Endothelial cell of umbilical vein (primary cell): ENCODE results near the gene SPATA3. TPM values are rescaled to one million over a fixed set of nuclear protein-coding genes. Genes with fewer than 3 reads are reported as not detected.

ENCODE experiments used
- BruUV-seq: library from RNA; stranded (reverse); fragments of 400-500 nt; replicated peaks from 2 replicates; lab custom pipeline; 2021; lab: Mats Ljungman, UMichigan
- CTCF ChIA-PET: fragments of 300-600, 350-600 bp; sonication (Branson Sonifier 250); formaldehyde crosslinking; loops from one replicate; lab custom pipeline; 2021; ENCODE audit warnings: antibody characterized with exemption, inconsistent platforms; lab: Charles Lee
- POLR2A ChIA-PET: fragments of 300-600, 350-600 bp; sonication (Branson Sonifier 250); formaldehyde crosslinking; loops from one replicate; lab custom pipeline; 2021; ENCODE audit warnings: antibody characterized with exemption, inconsistent platforms; lab: Charles Lee
- DNase-seq: peaks from one replicate; pipeline ENCODE4 v3.0.0-alpha.2; 2011; ENCODE audit warnings: low read depth, low spot score
- FAIRE-seq: peaks from 2 replicates; lab custom pipeline; 2011; peaks lifted over from hg19 to GRCh38; lab: Jason Lieb, UNC
- H2AFZ ChIP-seq: 2 replicates; pipeline ENCODE4 v1.6.0; 2012; ENCODE audit warnings: low read depth, low read length, control low read depth, inconsistent platforms
- H3K27ac ChIP-seq: 2 replicates; pipeline ENCODE4 v1.5.1; 2011; ENCODE audit warnings: low read depth, mild to moderate bottlenecking, control low read depth, low read length, moderate library complexity; ENCODE audit not compliant: insufficient read depth
- H3K27me3 ChIP-seq, 2 experiments: 2 replicates each; pipeline versions ENCODE4 v1.6.0 to v1.6.1; 2011; ENCODE audit warnings: low read length in 2 of 2, mixed read lengths in 1 of 2; ENCODE audit not compliant: control insufficient read depth in 2 of 2, insufficient read depth in 2 of 2
- H3K36me3 ChIP-seq, 2 experiments: 2 replicates in 1 of 2; 3 replicates in 1 of 2; pipeline ENCODE4 v1.5.1; 2011; ENCODE audit warnings: low read length in 2 of 2, mild to moderate bottlenecking in 1 of 2, moderate library complexity in 1 of 2; ENCODE audit not compliant: control insufficient read depth in 2 of 2, insufficient read depth in 2 of 2; ENCODE audit errors: extremely low read depth in 1 of 2
- H3K4me1 ChIP-seq: 3 replicates; pipeline ENCODE4 v1.5.1; 2011; ENCODE audit warnings: mild to moderate bottlenecking, low read length; ENCODE audit not compliant: control insufficient read depth, insufficient read depth; ENCODE audit errors: extremely low read depth
- H3K4me2 ChIP-seq: 2 replicates; pipeline ENCODE4 v1.6.1; 2011; ENCODE audit warnings: low read length, control low read depth, mixed read lengths; ENCODE audit not compliant: insufficient read depth
- H3K4me3 ChIP-seq, 3 experiments: fragments of 200-600 bp in 1 of 3; sonication (generic), shearing (Covaris generic) in 1 of 3; replicated peaks in 1 of 3; 2 replicates each; pipeline ENCODE4 v1.5.1; 2011 to 2016; ENCODE audit warnings: control low read depth in 3 of 3, low read length in 3 of 3, mild to moderate bottlenecking in 2 of 3, inconsistent platforms in 1 of 3, low read depth in 1 of 3, moderate library complexity in 1 of 3; ENCODE audit not compliant: insufficient read depth in 1 of 3
- H3K79me2 ChIP-seq: 2 replicates; pipeline ENCODE4 v1.6.0; 2012; ENCODE audit warnings: low read length, inconsistent platforms; ENCODE audit not compliant: control insufficient read depth, insufficient read depth
- H3K9ac ChIP-seq: replicated peaks from 2 replicates; pipeline ENCODE3; 2011; ENCODE audit warnings: low read length, control low read depth; ENCODE audit not compliant: insufficient read depth; ENCODE audit errors: extremely low read depth
- H3K9me1 ChIP-seq: replicated peaks from 3 replicates; pipeline ENCODE4 v1.6.0; 2011; ENCODE audit warnings: mild to moderate bottlenecking, low read length; ENCODE audit not compliant: control insufficient read depth, insufficient read depth; ENCODE audit errors: extremely low read depth
- H3K9me3 ChIP-seq: replicated peaks from 2 replicates; pipeline ENCODE4 v1.5.1; 2012; ENCODE audit warnings: low read length, inconsistent platforms; ENCODE audit not compliant: control insufficient read depth, insufficient read depth
- H4K20me1 ChIP-seq: replicated peaks from 2 replicates; pipeline ENCODE3; 2011; ENCODE audit warnings: mild to moderate bottlenecking, low read length; ENCODE audit not compliant: control insufficient read depth, insufficient read depth; ENCODE audit errors: extremely low read depth
- EZH2 ChIP-seq: IDR thresholded peaks from 2 replicates; pipeline ENCODE4 v1.6.1; 2012; ENCODE audit warnings: borderline replicate concordance, low read depth, mild to moderate bottlenecking, moderate library complexity, low read length, inconsistent platforms; ENCODE audit not compliant: severe bottlenecking
- FOS ChIP-seq: IDR thresholded peaks from 2 replicates; pipeline ENCODE4 v1.6.1; 2011; ENCODE audit warnings: mild to moderate bottlenecking, low read length, moderate library complexity, borderline replicate concordance; ENCODE audit not compliant: insufficient read depth
- GATA2 ChIP-seq: IDR thresholded peaks from 2 replicates; pipeline ENCODE4 v1.7.0; 2011; ENCODE audit warnings: low read depth, mild to moderate bottlenecking, moderate library complexity, mixed read lengths, low read length; ENCODE audit not compliant: insufficient read length, insufficient read depth
- JUN ChIP-seq: IDR thresholded peaks from 2 replicates; pipeline ENCODE4 v1.6.1; 2011; ENCODE audit warnings: borderline replicate concordance, low read depth; ENCODE audit not compliant: insufficient read length, insufficient read depth
- MYC ChIP-seq: IDR thresholded peaks from one replicate; pipeline ENCODE4 v1.6.1; 2011; ENCODE audit warnings: mild to moderate bottlenecking, low read depth, low read length
- POLR2A ChIP-seq: IDR thresholded peaks from 2 replicates; pipeline ENCODE4 v1.6.1; 2012; ENCODE audit warnings: low read depth, mild to moderate bottlenecking, control low read depth, low read length
- POLR2AphosphoS5 ChIP-seq: IDR thresholded peaks from 2 replicates; pipeline ENCODE4 v1.6.1; 2012; ENCODE audit warnings: low read depth, mild to moderate bottlenecking, control low read depth, low read length, moderate library complexity; ENCODE audit not compliant: insufficient read depth
- dilution Hi-C: fragments of 300-500 bp; cut with MboI; formaldehyde crosslinking; loops from one replicate; pipeline ENCODE4 v1.15.0; 2019; ENCODE audit warnings: low sequenced_read_pairs; ENCODE audit not compliant: extremely low pct_ligation_motif_present
- intact Hi-C: fragments of 100-400 bp; cut with micrococcal nuclease; formaldehyde crosslinking; loops from one replicate; pipeline ENCODE4 v1.10.0; 2022
- polyA plus RNA-seq, 4 experiments: library from polyadenylated mRNA; depleted of rRNA in 3 of 4; stranded (reverse) in 3 of 4; unstranded in 1 of 4; fragments of >200 nt; gene quantifications; 2 replicates each; pipeline versions ENCODE4 v1.2.1 to v1.2.3, GENCODE V29; 2011 to 2012; ENCODE audit warnings: missing spikeins in 1 of 4
- total RNA-seq: library from RNA; stranded (reverse); gene quantifications from 2 replicates; pipeline ENCODE4 v1.2.3, GENCODE V29; 2021
- TF ChIP-seq, protein P1 (sequence below): IDR thresholded peaks from 2 replicates; pipeline ENCODE4 v1.6.1; 2011; ENCODE audit not compliant: insufficient read depth, insufficient read length
- TF ChIP-seq, protein P2 (sequence below), 2 donors: IDR thresholded peaks; 1 replicate in 1 of 2; 2 replicates in 1 of 2; pipeline ENCODE4 v1.5.1; 2011; ENCODE audit warnings: low read length in 2 of 2, mild to moderate bottlenecking in 2 of 2, moderate library complexity in 2 of 2, control low read depth in 1 of 2, inconsistent platforms in 1 of 2, low read depth in 1 of 2; ENCODE audit not compliant: insufficient read depth in 1 of 2; ENCODE audit errors: extremely low read depth in 1 of 2

Gene SPATA3
- total and polyA plus RNA-seq, 2 donors (not counting 3 experiments of a cell fraction or from before 2014, with no cell fraction given) = not detected

DNA sequence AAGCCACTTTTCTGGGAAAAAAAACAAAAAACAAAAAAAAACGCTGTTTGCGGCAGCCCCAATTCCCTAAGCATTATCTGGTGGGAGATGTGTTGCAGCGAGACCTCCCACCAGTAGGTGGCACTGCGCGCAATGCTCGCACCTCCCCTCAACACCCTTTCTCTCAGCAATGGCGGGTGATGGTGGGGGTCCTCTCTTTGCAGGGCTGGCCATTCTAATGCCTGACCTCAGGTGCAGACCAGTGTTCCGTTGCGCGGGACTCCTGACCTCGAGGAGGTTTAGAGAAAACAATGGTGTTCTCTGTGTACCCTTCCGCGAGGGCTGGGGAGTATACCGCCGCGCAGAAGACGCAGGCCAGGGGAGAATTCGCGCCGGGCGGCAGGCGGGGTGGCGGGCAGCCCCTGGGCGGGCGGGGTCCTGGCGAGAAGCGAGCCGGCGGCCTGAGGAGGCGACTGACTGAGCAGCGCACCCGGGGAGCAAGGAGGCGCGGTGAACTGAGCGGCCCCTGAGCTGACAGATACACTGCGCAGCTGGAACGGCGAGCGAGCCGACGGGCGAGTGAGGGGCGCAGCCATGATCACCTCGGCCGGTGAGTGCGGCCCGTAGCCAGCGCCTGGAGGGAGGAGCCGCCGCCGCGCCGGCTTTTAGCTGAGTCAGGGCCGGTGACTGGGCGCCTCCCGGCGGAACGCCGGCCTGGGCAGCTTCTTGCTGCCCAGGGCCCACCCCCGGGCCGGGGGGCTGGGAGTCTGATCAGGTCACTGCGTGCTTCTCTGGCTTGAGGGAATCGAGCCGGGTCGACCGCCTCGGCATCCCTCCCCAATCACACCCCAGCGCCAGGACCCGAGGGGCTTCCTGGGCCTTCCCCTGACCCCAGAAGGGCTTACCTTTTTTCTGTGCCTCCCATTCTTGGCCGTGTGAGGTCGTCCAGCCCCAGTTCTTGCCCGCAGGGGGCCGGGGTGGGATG, 60.8 kb downstream of the SPATA3 start, which contains the start of gene PSMD1:
PSMD1 (plus strand) TSS at position 415 of the 964 bp plus-strand sequence; CDS start at position 574, 159 bp downstream.
- Histone ChIP-seq H3K9ac (peak within 1 kb of the TSS; percentile 98), H3K9me1 (no peaks in the 10 kb centered on the region), H3K27ac (peak within 1 kb of the TSS; percentile 86), H3K9me3 (no peaks in the 10 kb centered on the region), H3K27me3 (peaks cover 0 to 3% of the 10 kb centered on the region in 2 experiments), H3K79me2 (peaks cover 49% of the 10 kb centered on the region), H3K4me3 (peak within 1 kb of the TSS; percentile 98 to 99 (median 99)), H3K4me1 (peaks cover 24% of the 10 kb centered on the region), H2AFZ (peak within 1 kb of the TSS; percentile 90), H3K36me3 (peaks cover 0 to 3% of the 10 kb centered on the region in 2 experiments), H3K4me2 (peak within 1 kb of the TSS; percentile 86), H4K20me1 (peaks cover 2% of the 10 kb centered on the region)
- intact Hi-C loops (loop anchor here (1.0 kb wide), 1 partner anchor 142 kb away; the partner anchor contains the start of gene ARMC9), dilution Hi-C loops (no loop called here)
- peak; percentile 95 for DNase-seq
- ChIA-PET CTCF (interaction anchor here (0.8 to 2.0 kb wide), 6 partner anchors 9 to 232 kb away, joined by 3 to 5 read pairs (median 4); partner anchors contain the start of gene C2orf72), POLR2A (no interaction called here)
- peak; percentile 78 for FAIRE-seq
- TF ChIP-seq, protein P1, sequence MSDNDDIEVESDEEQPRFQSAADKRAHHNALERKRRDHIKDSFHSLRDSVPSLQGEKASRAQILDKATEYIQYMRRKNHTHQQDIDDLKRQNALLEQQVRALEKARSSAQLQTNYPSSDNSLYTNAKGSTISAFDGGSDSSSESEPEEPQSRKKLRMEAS = no peak
- TF ChIP-seq POLR2A = peak; percentile 71
- no peak for TF ChIP-seq GATA2
- TF ChIP-seq, protein P2, sequence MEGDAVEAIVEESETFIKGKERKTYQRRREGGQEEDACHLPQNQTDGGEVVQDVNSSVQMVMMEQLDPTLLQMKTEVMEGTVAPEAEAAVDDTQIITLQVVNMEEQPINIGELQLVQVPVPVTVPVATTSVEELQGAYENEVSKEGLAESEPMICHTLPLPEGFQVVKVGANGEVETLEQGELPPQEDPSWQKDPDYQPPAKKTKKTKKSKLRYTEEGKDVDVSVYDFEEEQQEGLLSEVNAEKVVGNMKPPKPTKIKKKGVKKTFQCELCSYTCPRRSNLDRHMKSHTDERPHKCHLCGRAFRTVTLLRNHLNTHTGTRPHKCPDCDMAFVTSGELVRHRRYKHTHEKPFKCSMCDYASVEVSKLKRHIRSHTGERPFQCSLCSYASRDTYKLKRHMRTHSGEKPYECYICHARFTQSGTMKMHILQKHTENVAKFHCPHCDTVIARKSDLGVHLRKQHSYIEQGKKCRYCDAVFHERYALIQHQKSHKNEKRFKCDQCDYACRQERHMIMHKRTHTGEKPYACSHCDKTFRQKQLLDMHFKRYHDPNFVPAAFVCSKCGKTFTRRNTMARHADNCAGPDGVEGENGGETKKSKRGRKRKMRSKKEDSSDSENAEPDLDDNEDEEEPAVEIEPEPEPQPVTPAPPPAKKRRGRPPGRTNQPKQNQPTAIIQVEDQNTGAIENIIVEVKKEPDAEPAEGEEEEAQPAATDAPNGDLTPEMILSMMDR (IDR thresholded peaks at IDR 0.05; ENCODE audit: extremely low read depth in 1 of 2, insufficient read depth in 1 of 2, low read depth in 1 of 2, low read length in 2 of 2) = peak; percentile 97 to 98
- peak; percentile 8 for TF ChIP-seq FOS
- TF ChIP-seq POLR2AphosphoS5 = peak; percentile 69
- peak; percentile 58 for TF ChIP-seq MYC
- no peak for TF ChIP-seq JUN
- TF ChIP-seq EZH2 = no peak
- TSS peak; percentile 14 for BruUV-seq
